Stimulated activated CD4-positive, alpha-beta T cell treated with anti-CD3 and anti-CD28 coated beads, Interleukin-15, amount 100 ng/mL, for 48 hours (primary cell): Measurements from ENCODE around the gene PLEKHG7.

Experiments
- DNase-seq, 2 donors: peaks; one replicate each; pipeline ENCODE4 v3.0.0-alpha.2; 2020; ENCODE audit warnings: low read depth in 2 of 2

PLEKHG7 gene

DNA sequence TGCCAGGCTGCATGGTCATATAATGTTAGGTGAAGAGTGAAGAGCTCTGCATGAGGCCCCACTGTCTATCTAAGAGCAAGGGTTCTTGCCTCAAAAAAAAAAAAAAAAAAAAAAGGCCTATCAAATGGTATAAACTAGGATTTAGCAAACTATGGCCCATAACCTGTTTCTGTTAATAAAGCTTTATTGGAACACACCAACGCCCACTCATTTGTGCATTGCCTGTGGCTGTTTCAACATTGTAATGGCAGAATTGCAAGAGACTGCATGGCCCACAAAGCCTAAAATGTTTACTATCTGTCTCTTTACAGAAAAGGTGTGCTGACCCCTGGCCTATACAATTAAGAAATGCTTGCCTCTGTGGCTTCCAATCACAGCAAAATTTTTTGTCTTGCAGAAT is 12.8 kb downstream of the PLEKHG7 start:
- DNase-seq = no peak

DNA sequence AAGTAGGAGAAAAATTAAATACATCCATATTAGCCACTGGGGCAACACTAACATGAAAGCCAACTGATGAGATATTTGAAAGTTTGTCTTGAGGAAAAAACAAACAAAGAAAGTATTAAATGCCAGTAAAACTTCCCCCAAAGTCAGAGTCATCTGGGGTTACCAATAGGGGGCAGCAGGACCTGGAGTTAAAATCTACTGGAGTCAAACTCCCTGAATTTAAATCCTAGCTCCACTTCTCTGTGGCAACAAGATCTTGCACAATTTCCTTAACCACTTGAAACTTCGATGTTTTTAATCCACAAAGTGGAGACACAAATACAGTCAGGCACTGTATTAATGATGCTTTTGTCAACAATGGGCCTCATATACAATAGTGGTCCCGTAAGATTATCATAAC is 14.4 kb downstream of the PLEKHG7 start:
- no peak for DNase-seq

DNA sequence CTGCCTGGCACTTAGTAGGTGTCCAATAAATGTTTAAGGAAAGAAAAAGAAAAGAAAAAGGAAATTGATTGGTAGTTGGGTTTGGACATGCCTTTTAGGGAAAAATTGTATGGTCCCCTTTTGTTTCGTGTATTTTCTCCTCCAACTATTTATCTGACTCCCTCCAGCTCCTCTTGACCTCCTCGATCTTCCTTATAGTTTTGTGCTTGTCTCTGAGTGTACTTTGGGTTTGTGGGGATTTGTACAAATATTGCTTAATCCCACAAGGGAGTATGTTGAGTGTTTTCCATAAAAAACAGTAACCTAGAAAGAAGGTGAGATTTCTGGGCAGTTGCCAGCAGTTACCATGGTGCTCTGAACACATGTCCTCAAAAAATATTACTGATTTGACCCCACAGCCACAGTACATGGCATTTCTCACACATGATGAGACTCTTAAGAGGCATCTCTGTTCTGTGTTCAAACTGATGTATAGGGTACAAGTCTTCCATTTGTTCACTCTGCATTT is 15.7 kb downstream of the PLEKHG7 start:
- DNase-seq = no peak

DNA sequence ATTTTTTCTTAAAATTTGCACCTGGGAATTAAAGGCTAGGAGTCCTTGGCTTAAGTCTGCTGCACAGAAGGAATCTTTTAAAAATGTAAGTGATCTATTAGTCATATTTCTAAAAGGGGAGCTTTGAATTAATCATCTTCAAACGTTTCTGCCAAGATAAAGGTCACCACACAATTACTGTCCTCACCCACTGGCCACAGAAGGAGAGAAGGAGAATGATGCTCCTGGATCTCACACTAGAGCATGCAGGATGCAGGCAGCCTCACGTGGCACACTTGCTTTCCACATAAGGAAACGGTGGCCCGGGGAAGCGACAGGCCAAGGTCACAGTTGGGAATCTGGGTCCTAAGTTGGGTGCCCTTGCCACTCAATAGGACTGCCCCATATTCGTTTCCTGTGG is 16.9 kb downstream of the PLEKHG7 start:
- DNase-seq = no peak

DNA sequence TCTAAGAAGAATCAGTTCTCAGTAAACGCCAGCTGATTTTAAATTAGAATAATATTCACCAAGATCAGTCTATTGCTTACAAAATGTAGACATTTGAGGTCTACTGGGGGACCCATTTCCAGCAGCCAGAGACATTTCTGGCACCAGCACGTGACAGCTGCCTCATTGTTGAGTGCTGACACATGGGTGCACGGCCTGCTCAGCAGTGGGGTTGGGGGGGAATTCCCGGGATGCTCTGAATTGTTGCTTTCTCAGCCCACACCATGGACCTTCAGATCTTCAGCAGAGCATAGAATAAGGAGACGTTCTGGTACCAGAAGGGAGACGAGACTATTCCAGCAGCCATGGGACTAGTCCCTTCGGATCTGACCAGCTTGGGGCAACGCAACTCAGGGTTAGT is 18.3 kb downstream of the PLEKHG7 start:
- DNase-seq = no peak

DNA sequence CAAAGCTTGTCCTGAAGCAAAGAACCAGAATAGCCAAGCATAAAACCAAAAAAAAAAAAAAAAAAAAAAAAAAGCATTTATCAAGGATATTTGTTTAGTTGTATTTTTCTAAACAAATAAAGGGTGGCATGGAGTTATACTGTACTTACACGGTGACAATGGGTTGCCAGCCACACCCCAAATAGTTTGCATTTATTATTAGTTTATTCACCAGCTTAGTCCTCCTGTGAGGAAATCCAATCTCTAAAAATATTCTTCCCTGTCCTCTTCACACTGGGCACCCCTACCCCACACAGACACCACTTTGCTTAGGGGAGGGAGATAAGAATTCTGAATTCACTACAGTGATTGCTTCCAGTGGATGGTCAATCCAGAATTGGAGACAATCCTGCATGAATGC is 18.9 kb downstream of the PLEKHG7 start:
- DNase-seq = no peak

DNA sequence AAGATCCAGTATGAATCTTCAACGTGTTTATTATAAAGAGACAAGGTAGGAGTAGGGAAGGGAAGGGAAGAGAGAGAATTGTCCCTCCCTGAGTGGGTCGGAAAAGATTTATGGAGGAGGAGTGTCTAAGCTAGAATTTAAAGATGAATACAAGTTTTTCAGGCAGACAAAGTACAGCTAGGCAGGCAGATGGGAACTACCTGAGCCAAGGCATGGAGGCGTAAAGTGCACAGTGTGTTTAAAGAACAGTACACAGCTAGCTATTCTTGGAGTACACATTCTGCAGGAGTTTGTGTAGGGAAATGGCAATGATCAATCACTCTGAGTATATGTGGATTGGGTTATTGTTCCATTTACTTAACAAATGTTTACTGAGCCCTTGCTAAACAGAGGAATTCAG is 20.1 kb downstream of the PLEKHG7 start:
- DNase-seq = no peak

DNA sequence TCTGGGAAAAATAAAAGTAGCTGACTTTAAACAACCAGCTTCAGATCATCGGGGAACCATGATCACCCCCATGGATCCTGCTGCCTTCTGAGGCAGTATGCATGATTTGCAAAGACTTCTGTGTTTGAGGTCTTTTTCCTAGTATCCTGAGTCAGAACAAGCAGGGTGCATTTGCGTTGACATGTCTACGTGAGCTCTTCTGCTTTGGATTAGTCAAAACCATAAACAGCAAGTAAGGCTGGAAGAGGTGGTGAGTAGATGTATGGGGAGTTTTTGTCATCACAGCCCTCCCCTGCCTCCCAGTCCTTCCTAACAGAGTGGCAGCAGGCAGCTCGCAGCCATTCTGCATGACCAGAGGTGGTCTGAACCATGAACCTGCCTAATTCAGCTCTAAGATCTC is 24.1 kb downstream of the PLEKHG7 start:
- no peak for DNase-seq

DNA sequence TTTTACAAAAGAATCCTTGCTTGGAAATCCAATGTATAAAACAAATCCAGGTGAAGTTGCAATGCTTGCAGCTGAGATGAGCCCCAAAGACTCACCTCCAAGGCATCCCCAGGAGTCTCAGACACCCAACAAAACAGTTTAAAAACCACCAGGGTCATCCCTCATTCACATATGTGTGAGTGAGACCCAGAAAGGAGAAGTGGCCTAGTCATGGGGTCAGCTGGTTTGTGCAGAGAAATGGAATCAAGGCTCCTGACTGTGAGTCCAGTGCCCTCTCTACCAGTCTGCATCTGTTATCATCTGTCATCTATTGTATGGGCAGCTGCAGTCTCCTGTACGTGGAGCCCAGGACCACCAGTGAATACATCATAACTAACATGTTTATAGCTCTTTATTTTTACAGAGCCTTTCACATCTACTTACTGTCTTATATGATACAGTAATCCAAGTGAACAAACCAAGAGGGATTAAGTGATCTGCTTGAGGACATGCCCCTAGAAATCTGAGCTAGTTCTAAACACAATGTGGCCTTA is 27.1 kb downstream of the PLEKHG7 start:
- DNase-seq = no peak

DNA sequence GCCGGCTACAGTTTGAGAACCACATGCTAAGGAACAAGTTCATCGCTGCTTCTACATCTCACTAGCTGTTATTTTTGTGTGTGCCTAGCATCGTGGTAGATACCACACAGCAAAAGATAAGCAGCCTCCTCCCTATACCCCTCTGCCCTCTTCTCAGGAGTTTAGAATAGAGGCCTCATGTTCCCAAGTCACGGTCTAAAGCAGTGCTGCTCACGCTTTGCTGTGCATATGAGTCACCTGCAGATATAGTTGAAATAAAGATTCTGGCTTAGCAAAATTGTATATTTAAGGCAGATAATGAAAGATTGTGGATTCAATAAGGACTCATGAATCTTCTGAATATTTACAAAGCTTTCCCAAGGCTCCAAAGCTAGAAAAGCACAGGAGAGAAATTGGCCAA is 28.0 kb downstream of the PLEKHG7 start:
- no peak for DNase-seq

DNA sequence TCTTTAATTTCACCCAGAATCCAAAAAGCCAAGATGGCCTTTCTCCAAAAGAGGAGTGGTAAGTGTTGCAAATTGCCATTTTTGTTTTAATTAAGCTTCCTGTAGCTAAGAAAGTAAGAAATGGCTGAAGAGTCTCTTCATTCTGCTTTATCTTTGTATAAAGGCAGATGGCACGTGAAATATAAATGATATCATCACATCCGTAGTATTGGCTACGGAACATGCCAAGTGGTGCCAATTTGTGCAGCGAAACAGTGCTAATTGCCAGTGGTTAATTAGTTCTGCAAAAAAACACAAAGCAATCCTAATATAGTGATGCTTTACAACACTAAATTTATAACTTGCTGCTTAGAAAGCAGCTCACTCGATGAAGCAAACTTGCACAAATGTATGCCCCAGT is 29.4 kb downstream of the PLEKHG7 start:
- DNase-seq = no peak

DNA sequence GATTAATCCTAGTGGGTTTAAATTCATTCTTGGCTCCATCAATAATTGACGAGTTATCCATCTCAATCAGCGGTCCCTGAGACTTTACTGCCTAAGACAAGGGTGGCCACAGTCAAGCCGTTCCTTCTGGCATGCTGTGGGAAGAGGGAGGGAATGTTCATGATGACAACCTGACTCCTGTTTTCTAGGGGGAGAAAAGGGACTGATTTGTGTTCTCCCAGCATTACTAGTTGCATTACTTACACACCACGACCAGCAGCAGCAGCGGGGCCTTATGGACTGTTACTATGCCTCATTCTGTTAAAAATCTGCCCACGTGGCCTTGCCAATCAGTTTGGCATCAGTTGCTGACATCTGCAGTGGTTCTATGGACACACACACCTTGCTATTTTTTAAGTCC is 29.9 kb downstream of the PLEKHG7 start:
- no peak for DNase-seq

DNA sequence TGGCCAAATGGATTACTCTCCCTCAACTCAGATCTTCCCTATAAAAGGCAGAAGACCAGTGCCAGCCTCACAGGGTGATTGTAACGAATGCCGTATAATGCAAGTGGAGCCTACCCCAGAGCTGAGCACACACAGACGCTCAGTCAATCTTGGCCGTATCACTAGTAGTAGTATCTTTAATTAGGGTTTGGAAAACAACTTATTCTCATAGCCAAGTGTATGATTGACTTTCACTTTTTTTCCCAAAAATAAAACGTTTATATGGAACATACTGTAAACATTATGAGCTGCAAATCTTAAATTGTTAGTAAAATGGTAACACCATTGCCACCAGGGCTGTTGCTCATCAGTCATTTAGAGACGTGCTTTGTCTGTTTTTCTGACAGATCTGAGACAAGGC is 30.4 kb downstream of the PLEKHG7 start:
- no peak for DNase-seq

DNA sequence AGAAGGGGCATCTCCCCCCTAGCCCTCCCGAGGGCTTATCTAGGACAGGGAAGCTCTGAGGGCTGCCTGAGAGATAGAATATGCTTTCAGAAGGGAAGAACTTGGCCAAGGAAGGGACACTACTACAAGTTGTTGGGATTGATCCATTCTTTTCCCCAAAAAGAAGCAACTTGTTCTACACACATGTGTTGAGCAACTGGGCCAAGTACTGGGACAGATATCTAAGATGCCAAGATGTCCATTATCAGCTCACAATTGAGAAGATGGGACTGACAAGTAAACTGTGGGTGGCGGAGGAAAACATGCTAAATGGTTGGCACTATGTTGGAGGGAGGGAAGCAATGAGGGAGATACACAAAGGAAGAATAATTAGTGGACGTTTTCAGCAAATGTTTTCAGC is 30.9 kb downstream of the PLEKHG7 start:
- no peak for DNase-seq

DNA sequence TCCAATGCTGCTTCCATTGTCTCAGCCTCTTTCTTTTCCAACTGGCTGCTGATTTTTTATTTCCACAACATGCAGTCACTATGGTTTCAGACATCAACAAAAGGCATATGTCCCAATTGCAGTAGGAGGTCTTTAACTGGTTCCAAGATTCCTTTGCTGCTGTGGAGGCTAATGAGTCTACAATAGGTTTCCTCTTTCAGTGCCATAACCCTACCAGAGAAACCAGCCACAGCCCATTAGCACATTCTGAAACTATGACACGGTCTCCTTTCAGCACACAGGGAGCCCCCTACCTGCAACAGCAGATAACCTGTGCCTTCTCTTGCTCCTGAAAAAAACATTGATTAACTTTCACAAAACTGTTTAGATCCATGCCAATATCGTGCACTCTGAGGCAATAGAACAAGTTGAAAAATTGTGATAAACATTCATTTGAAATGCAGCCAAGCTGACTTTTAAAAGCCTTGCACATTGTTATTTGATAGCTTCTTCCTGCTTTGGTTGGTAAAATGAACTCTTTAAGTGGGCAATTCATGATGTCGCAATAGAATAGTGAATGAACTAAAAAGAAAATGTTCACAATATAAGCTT is 32.4 kb downstream of the PLEKHG7 start:
- DNase-seq = no peak

DNA sequence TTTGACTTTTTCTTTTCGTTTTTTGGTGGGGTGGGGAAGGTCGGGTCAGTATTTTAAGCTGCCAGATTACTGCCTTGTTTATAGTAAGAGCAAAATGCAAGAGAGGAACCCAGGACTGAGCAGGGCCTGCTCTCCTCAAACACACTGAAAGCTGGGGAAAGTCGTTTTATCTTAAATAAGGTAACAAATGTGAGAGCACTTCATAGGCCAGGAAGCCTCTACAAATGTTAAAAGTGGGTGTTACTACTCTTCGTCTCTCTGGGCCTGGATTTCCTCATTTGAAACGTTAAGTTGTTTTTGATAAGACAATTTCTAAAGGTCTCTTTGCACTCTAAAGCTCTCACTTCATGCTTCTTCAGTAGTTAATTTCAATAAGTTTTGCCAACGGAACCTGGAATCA is 33.8 kb downstream of the PLEKHG7 start:
- DNase-seq = no peak

DNA sequence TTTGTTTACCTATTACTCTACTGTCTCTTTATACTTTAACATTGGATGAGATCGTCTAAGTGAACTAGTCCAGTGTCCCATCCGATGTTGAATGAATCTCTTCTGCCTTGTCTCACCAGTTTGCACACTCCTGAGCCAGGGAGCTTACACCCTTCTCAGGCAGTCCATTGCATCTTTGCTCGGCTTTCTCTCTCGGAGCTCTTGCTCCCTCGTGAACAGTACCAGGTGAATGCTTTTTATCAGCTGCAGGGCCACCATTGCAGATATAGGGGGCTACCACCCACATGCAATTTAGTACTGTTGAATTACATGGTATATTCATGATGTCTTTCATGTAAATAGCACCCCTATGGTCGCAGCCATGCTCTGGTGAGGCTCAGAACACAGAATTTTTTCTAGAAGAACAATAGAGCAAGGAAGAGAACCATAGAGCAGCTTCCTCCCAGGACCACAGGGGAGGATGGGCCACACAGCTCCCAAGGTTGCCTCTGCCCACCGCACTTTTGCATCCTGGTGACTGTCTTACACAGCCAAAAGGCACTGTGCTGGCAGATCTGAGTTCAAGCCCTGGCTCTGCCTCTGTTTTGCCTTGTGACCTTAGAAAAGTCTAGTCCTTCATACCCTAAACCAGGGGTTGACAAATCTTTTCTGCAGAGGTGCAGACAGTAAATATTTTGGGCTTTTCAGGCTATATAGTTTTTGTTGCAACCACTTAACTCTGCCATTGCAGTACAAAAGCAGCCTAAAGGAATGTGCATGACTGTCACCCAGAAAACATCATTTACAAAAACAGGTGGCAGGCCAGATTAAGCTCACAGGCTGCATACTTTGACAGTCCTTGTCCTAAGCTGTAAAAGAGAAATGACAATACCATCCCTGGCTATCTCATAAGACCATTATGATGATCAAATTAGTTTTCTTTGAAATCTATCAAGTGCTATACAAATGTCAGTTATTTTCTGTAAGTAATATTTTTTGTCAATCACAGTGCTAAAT is 35.4 kb downstream of the PLEKHG7 start:
- DNase-seq = no peak

DNA sequence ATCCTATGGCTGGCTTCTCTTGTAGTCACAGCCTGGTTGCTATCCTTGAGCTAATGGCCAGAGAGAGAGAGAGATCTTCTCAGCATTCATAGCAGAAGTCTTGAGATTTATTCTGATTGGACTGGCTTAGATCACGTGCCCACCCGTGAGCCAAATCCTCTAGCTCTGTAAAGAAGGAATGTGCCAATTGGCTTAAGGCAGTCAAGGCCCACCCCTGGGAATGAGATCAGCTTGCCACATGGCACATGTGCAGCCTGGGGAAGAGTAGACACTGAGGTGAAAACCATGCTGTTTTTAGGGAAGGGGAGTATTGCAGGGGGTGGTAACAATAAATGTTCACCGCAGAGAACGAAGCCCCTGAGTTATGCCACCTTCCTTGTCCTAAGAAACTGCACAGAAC is 36.3 kb downstream of the PLEKHG7 start:
- no peak for DNase-seq

DNA sequence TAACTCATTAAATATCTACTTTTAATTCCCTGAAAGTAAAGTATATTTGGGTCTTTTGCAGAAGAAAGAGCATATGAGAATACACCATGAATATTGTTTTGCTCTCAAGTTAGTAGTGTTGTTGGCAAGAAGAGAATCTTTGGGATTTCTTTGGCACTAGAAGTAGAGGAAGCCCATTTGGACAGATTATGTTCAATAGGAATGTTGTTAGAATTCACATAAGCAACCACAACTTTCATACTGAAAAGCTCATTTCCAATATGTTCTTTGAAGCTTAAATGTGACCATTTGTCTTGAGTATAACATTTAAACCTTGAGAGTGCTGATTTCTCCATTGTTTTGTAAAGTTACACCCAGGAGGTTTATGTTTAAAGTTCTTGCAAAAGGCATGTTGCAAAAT is 37.6 kb downstream of the PLEKHG7 start:
- no peak for DNase-seq

DNA sequence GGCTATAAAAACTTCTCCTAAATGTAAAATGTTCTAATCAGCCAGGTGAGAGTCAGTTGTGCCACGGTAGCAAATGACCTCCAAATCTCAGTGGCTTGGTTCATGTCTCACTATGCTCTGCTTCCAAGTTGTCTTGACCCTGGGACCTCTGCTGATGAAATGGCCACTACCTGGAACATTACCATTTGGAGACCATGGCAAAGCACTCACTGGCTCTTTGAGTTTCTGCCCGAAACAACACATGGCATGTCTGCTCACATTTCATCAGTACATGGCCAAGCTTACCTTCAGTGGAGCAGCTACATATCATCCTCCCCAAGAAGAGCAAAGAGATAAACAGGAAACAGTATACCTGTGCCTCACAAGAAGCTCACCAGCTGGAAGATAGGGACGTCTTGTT is 40.2 kb downstream of the PLEKHG7 start:
- no peak for DNase-seq

DNA sequence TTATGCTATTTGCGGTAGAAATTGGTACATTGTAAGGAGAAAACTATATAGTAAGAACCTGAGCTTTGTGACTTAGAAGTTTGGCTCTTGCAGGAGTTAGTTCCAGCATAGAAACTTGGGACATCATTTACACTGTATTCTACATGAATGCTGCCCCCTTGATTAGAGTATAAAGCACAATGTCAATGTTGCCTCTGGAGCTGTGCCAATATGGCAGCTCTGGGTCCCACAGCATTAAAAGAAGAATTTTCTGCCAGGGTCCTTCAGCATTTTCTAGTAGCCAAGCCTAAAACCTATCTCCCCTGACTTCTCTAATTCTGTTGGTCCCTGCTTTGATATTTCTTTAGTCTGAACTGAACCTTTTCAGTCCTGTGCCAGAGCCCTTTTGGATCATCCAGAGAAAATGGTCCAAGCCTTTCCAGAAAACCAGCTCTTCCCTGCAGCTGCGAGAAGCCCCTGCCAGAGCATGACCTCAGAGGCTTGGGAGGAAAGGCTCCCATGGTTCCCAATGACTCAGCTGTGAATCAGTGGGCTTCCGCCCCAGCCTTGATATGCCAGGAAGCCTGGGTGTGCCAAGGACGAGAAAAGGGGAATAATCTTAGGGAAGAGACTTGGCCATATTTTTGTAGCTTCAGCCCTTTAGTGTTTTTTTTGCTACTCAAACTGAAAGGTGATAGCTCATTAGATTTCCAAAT is 43.2 kb downstream of the PLEKHG7 start:
- no peak for DNase-seq

DNA sequence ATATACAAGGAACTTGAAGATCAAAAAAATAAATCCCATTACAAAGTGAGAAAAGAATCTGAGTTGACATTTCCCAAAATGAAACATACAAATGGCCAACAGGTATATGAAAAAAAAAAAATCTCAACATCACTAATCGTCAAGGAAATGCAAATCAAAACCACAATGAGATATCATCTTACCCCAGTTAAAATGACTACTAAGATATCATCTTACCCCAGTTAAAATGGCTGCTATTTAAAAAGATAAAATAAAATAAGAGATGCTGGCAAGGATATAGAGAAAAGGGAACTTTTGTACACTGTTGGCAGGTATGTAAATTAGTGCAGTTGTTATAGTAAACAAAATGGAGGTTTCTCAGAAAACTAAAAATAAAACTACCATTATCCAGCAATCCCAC is 44.4 kb downstream of the PLEKHG7 start:
- no peak for DNase-seq
